Suprapubic skin (tissue), 4 donors: Measurements from ENCODE around the gene NFX1. TPM values are rescaled to one million over a fixed set of nuclear protein-coding genes. Genes with fewer than 3 reads are reported as not detected.
A peak's percentile ranks its signal among the peaks of the same experiment; 100 is the strongest.
"Not testable (repeated sequence)": the region's sequence is repeated elsewhere in the genome, so short reads cannot be mapped to it uniquely, and the experiment has no call there.

Source experiments
- DNase-seq, 2 donors: peaks; one replicate each; pipeline ENCODE4 v3.0.0-alpha.2; 2019; ENCODE audit warnings: low spot score in 2 of 2
- H3K27ac ChIP-seq: fragments of 200-600 bp; sonication (generic); one replicate; pipeline ENCODE4 v1.5.1; 2019
- H3K27me3 ChIP-seq: fragments of 200-600 bp; sonication (generic); one replicate; pipeline ENCODE4 v1.5.1; 2019
- H3K36me3 ChIP-seq: fragments of 200-600 bp; sonication (generic); one replicate; pipeline ENCODE4 v1.5.1; 2019
- H3K4me1 ChIP-seq: fragments of 200-600 bp; sonication (generic); one replicate; pipeline ENCODE4 v1.5.1; 2019
- H3K4me3 ChIP-seq: fragments of 200-600 bp; sonication (generic); one replicate; pipeline ENCODE4 v1.5.1; 2019; ENCODE audit warnings: mild to moderate bottlenecking
- H3K9me3 ChIP-seq: fragments of 200-600 bp; sonication (generic); one replicate; pipeline ENCODE4 v1.5.1; 2019
- CTCF ChIP-seq, 2 donors: fragments of 200-600 bp in 1 of 2; fragments of 450-650 bp in 1 of 2; sonication (generic) in 1 of 2; IDR thresholded peaks; one replicate each; pipeline ENCODE4 v1.5.1; 2016 to 2019; ENCODE audit warnings: antibody characterized with exemption in 2 of 2, mild to moderate bottlenecking in 1 of 2, moderate library complexity in 1 of 2
- EP300 ChIP-seq: sonication (generic); formaldehyde crosslinking; IDR thresholded peaks from one replicate; pipeline ENCODE4 v1.6.1; 2017; ENCODE audit warnings: antibody characterized with exemption
- POLR2A ChIP-seq, 2 donors: fragments of 450-650 bp; IDR thresholded peaks; one replicate each; pipeline ENCODE4 v1.6.1; 2017; ENCODE audit warnings: antibody characterized with exemption in 2 of 2, mild to moderate bottlenecking in 2 of 2, moderate library complexity in 2 of 2
- POLR2AphosphoS5 ChIP-seq, 3 donors: sonication (generic); formaldehyde crosslinking; IDR thresholded peaks; one replicate each; pipeline ENCODE4 v1.6.1; 2017; ENCODE audit warnings: antibody characterized with exemption in 3 of 3
- WGBS: methylation state at CpG from one replicate; pipeline ENCODE4 v1.1.5; 2018; 5-methylcytosine and 5-hydroxymethylcytosine counted together
- total RNA-seq, 4 donors: library from RNA; depleted of rRNA; stranded (reverse); fragments of >200 nt; gene quantifications; one replicate each; pipeline ENCODE4 v1.1.0, GENCODE V29; 2016

The NFX1 gene
- total RNA-seq, 4 donors from 2014 or later, result 42.0 to 91.4 (median 46.0) TPM

DNA sequence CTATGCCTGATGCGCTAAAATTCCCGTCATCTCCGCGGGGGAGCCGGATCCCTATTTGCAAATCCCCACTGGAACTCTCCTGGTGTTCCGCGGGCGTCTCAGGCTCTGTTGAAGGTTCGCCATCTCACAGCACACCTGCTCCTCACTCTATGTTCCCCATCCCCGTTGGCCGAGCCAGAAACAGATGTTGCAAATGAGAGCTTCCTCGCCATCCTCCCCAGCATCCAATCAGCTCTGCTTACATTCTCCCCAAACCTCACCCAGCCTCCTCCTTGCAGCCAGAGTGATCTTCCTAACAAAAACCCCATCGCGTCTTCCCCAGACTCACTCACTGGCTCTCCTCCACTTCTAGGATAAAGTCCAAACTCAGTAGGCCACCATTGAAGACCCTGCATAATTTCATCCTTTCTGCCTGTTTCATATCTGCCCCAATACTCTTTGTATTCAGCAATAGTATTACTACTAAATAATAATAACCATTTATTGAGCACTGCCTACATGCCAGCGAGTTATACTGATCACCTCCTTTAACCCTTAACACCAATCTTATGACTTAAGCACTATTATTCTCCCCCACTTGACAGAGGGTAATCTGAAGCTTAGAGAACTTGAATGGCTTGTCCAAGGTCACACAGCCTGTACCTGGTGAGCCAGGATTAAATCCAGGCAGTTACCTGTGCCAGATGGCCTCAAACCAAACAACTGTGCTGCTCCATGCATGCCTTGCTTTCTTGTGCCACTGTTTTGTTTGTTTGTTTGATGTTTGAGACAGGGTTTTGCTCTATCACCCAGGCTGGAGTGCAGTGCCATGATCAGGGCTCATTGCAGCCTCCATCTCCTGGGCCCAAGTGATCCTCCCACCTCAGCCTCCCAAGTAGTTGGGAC, 98.0 kb downstream of the NFX1 start:
- H3K36me3 ChIP-seq, result no peaks in the 10 kb centered on the region
- H3K9me3 ChIP-seq, result no peaks in the 10 kb centered on the region
- no peak overlapping the region for H3K4me3 ChIP-seq
- H3K27ac ChIP-seq, result no peak overlapping the region
- no peak for DNase-seq
- TF ChIP-seq POLR2AphosphoS5 (IDR thresholded peaks at IDR 0.05) (no peak), CTCF (IDR thresholded peaks at IDR 0.05) (no peak), EP300 (no peak), POLR2A (IDR thresholded peaks at IDR 0.05) (no peak)
- H3K27me3 ChIP-seq, result no peaks in the 10 kb centered on the region
- 85% methylated on average over 15 of the region's 15 CpGs for WGBS
- peaks cover 18% of the 10 kb centered on the region for H3K4me1 ChIP-seq

GRCh38 chr9:33391111-33391771, 100.9 kb downstream of the NFX1 start:
- Histone ChIP-seq H3K4me3 (peak overlapping the region; percentile 5), H3K27ac (peak overlapping the region; percentile 59), H3K4me1 (peaks cover 18% of the 10 kb centered on the region)
- not testable (repeated sequence) for H3K9me3 ChIP-seq, H3K27me3 ChIP-seq, H3K36me3 ChIP-seq
- 7% methylated on average over 3 of the region's 9 CpGs for WGBS
- peak in 1 of 2 donors; percentile 81 for DNase-seq

DNA sequence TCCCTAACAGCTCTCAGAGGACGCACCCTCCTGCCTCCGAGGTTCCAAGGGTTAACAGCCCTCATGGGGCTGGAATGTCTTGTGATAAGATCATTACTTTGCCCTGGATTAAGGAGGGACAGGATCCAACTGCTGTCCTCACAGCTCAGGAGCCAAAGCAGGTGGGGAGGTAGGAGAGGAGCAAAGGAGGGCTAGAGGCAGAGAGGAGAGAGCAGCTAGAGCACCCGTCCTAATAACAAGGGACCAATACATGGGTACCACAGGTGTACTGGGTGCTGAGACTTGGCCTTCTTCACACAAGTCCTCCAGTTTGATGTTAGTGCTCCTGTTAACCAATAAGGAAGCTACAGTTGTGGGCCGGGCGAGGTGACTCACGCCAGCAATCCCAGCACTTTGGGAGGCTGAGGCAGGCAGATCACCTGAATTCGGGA, 102.3 kb downstream of the NFX1 start:
- H3K36me3 ChIP-seq, DNase-seq, H3K9me3 ChIP-seq, H3K27ac ChIP-seq, H3K27me3 ChIP-seq, H3K4me3 ChIP-seq: not testable (repeated sequence)
- peaks cover 18% of the 10 kb centered on the region for H3K4me1 ChIP-seq
- WGBS, result 81% methylated on average over 6 of the region's 7 CpGs

- TF ChIP-seq EP300 (no peak), CTCF (IDR thresholded peaks at IDR 0.05) (no peak), POLR2A (IDR thresholded peaks at IDR 0.05) (no peak), POLR2AphosphoS5 (IDR thresholded peaks at IDR 0.05) (no peak)
- DNase-seq, result no peak
- Histone ChIP-seq H3K36me3 (no peaks in the 10 kb centered on the region), H3K27ac (no peak overlapping the region), H3K4me1 (peaks cover 18% of the 10 kb centered on the region), H3K27me3 (no peaks in the 10 kb centered on the region), H3K4me3 (no peak overlapping the region), H3K9me3 (no peaks in the 10 kb centered on the region)
- whole genome bisulfite sequencing, result 62% methylated on average over 11 of the region's 11 CpGs
Observed at GRCh38 chr9:33393581-33393980, 103.3 kb downstream of the NFX1 start.

DNA sequence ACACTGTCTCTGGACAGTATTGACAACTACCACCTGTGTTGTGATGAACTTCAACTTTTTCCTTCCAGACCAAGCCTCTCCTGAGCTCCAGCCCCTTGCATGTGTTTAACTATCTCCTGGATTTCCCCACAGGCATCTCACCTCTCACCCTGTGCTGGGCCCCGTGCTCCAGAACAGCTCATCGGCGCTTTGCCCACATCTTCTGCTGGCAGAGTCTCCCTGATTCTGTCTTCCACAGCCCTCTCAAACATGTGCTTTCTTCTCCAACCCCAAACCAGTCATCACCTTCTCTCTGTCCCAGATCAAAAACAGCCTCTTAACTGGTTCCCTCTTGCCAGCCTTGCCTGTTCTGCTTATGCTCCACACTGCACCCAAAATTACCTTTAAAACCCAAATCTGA, 103.7 kb downstream of the NFX1 start:
- peaks cover 18% of the 10 kb centered on the region for H3K4me1 ChIP-seq
- 60% methylated on average over 3 of the region's 3 CpGs for WGBS
- not testable (repeated sequence) for DNase-seq

DNA sequence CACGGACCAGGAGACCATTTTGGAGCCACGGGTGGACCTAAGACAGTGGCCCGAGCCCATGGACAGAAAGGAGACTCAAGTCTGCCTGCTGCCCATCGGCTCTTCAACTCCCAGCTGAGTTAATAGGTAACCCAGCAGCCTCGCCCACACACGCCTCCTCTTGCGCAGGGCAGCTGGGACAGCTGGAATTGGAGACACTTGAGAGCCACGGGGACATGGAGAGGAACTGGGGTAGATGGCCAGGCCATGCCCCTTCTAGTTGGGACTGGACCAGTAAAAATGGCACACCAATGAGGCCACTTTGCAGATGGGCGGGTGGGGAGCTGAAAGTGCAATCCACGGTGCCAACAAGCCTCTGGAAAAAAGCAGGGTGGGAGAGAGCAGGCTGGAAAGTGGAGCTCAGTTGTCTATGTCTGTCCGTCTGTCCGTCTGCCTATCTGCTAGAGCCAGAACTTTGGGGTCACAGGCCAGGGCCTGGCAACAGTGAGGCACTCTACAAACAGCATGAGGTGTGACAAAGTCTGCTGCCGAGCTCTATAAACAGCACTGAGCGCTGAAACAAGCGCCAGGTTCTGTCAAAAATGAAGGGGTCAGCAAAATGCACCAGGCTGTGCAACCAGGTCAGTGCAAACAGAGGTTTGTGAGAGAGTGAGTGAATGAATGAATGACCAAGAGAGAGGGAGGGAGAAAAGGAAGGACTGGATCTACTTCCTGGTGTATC, 105.0 kb downstream of the NFX1 start:
- WGBS, result 90% methylated on average over 15 of the region's 15 CpGs
- H3K27ac ChIP-seq, H3K4me3 ChIP-seq, H3K36me3 ChIP-seq, DNase-seq, H3K27me3 ChIP-seq, H3K9me3 ChIP-seq: not testable (repeated sequence)
- H3K4me1 ChIP-seq, result peaks cover 18% of the 10 kb centered on the region

More for the DNA sequence above, 103.7 kb downstream of the NFX1 start:
- not testable (repeated sequence) for H3K9me3 ChIP-seq, H3K36me3 ChIP-seq, H3K27ac ChIP-seq, H3K27me3 ChIP-seq, H3K4me3 ChIP-seq

GRCh38 chr9:33397801-33398200, 107.5 kb downstream of the NFX1 start:
- not testable (repeated sequence) for H3K4me1 ChIP-seq, DNase-seq, H3K4me3 ChIP-seq, H3K27ac ChIP-seq, H3K27me3 ChIP-seq, H3K36me3 ChIP-seq, H3K9me3 ChIP-seq
- WGBS, result 87% methylated on average over 3 of the region's 4 CpGs

- not testable (repeated sequence) for H3K9me3 ChIP-seq, H3K36me3 ChIP-seq, H3K4me3 ChIP-seq, H3K27ac ChIP-seq, DNase-seq, H3K27me3 ChIP-seq
- H3K4me1 ChIP-seq, result peaks cover 12% of the 10 kb centered on the region
- WGBS, result 90% methylated on average over 4 of the region's 4 CpGs
Observed at GRCh38 chr9:33399047-33399446, 108.7 kb downstream of the NFX1 start.

DNA sequence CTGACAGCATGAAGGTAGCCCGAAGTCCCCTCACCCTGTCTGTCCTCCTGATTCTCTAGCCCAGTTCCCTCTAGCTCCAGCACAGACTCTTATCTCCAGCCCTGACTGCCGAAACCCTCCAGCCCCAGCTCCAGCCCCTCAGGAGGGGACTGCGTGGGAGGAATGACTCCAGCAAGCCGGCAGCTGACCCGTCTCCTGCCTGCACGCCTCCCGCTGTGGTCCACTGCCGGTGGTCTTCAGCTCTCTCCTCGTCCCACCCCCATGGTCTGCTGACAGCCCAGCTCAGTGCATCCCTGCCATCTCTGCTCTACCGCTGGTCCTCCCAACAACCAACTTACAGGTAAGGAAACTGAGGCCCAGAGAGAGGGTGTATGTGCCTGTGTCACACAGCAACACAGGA, 111.5 kb downstream of the NFX1 start:
- H3K9me3 ChIP-seq, H3K27me3 ChIP-seq, H3K36me3 ChIP-seq, DNase-seq, H3K4me3 ChIP-seq, H3K27ac ChIP-seq: not testable (repeated sequence)
- peaks cover 16% of the 10 kb centered on the region for H3K4me1 ChIP-seq
- WGBS, result 79% methylated on average over 10 of the region's 10 CpGs

DNA sequence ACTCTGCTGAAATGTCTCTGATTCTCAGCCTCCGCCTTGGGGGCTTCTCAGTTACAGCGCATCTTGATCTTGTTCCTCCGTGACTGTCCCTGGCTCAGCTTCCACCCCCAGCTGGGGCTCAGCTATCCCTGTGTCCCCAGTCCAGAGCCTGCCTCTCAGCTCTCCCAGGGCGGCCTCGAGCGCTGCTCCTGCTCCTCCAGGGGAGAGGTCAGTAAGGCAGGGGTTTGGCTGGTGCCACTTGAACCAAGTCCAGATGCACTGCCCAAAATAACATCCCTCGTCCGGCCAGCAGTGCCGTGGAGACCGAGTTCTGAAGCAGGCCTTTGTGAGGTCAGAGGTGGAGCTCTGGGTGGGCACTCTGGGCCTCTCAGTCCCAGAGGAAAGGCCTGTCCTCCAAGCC, 112.1 kb downstream of the NFX1 start, which contains the start of gene AQP7:
Gene AQP7 (minus strand): TSS at position 198 of the 400 bp plus-strand sequence. CDS start 1,306 bp downstream, outside the sequence.
- not testable (repeated sequence) for H3K27me3 ChIP-seq, H3K27ac ChIP-seq, H3K4me3 ChIP-seq, DNase-seq, H3K9me3 ChIP-seq, H3K36me3 ChIP-seq
- WGBS, result 65% methylated on average over 6 of the region's 10 CpGs
- H3K4me1 ChIP-seq, result peaks cover 16% of the 10 kb centered on the region
